Activated CD4-positive, alpha-beta T cell treated with anti-CD3 and anti-CD28 coated beads, Interleukin-2, amount 10 ng/mL, durations not matched to agents 7 days and 5 days (primary cell): ENCODE measurements around the gene OBSCN. TPM values are rescaled to one million over a fixed set of nuclear protein-coding genes. Genes with fewer than 3 reads are reported as not detected.
"Not testable (repeated sequence)": the region's sequence is repeated elsewhere in the genome, so short reads cannot be mapped to it uniquely, and the experiment has no call there.

Source experiments
- CTCF ChIA-PET: fragments of 350-600 bp; sonication (Branson Sonifier 250); formaldehyde crosslinking; loops from one replicate; lab custom pipeline; 2021; ENCODE audit warnings: antibody characterized with exemption; lab: Charles Lee
- POLR2A ChIA-PET: fragments of 350-600 bp; sonication (Branson Sonifier 250); formaldehyde crosslinking; loops from one replicate; lab custom pipeline; 2021; ENCODE audit warnings: antibody characterized with exemption; lab: Charles Lee
- DNase-seq: peaks from one replicate; pipeline ENCODE4 v3.0.0-alpha.2; 2020
- H3K27ac Mint-ChIP-seq: one replicate; pipeline ENCODE4 v1.8.0; 2021; ENCODE audit warnings: mild to moderate bottlenecking, moderate library complexity, mixed read lengths
- H3K27me3 Mint-ChIP-seq: one replicate; pipeline ENCODE4 v1.8.0; 2021; ENCODE audit warnings: mixed read lengths
- H3K36me3 Mint-ChIP-seq: one replicate; pipeline ENCODE4 v1.8.0; 2021; ENCODE audit warnings: low read depth, mixed read lengths
- H3K4me1 Mint-ChIP-seq: one replicate; pipeline ENCODE4 v1.8.0; 2021; ENCODE audit warnings: mixed read lengths
- H3K4me3 Mint-ChIP-seq: one replicate; pipeline ENCODE4 v1.8.0; 2021; ENCODE audit warnings: mild to moderate bottlenecking, moderate library complexity, mixed read lengths
- H3K9me3 Mint-ChIP-seq: one replicate; pipeline ENCODE4 v1.8.0; 2021; ENCODE audit warnings: mixed read lengths
- total RNA-seq, 2 experiments: library from RNA; stranded (reverse); gene quantifications; one replicate each; pipeline ENCODE4 v1.2.3, GENCODE V29; 2021

Gene OBSCN
- total RNA-seq, 2 experiments from 2014 or later = 13.8 to 21.8 TPM

DNA sequence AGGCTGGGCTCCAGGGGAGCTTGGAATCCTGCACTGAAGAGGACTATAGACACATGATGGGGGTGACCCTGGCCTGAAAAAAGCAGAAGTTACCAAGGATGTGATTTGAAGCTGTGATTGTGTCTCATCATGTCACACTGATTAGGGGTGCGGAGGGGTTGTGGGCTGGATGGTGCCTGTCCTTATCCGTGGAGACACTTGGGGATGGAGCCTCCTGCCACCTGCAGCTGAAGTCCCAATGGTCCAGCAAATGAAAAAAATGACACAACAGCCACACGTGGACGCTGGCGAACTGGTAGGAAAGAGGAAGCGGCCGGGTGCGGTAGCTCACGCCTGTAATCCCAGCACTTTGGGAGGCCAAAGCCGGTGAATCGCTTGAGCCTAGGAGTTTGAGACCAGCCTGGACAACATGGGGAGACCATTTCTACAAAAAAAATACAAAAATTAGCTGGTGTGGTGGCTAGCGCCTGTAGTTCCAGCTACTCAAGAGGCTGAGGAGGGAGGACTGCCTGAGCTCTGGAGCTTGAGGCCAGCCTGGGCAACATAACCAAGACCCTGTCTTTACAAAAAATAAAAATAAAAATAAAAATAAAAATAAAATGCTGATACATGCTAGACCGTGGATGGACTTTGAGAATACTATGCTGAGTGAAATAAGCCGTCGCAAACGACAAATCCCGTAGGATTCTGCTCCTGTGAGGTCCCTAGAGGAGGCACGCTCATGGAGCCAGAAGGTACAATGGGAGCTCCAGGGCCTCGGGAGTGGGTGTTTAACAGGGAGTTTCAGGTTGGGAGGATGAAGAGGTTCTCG, 43.1 kb upstream of the OBSCN start:
- H3K27ac Mint-ChIP-seq = peak overlapping the region; percentile 96
- H3K4me3 Mint-ChIP-seq = peak overlapping the region; percentile 83
- H3K36me3 Mint-ChIP-seq = no peaks in the 10 kb centered on the region
- CTCF ChIA-PET = interaction anchor here (0.6 to 8.5 kb wide), 14 partner anchors 11 to 165 kb away, joined by 3 to 104 read pairs (median 5); partner anchors contain the start of gene GUK1
- H3K9me3 Mint-ChIP-seq = no peaks in the 10 kb centered on the region
- H3K4me1 Mint-ChIP-seq = peaks cover 41% of the 10 kb centered on the region
- no peak for DNase-seq
- POLR2A ChIA-PET = interaction anchor here (1.0 kb wide), 1 partner anchor 9 kb away, joined by 3 read pairs; no protein-coding TSS in a partner anchor
- no peaks in the 10 kb centered on the region for H3K27me3 Mint-ChIP-seq

- Mint-ChIP-seq H3K27ac (peak within 1 kb of the TSS; percentile 96), H3K9me3 (no peaks in the 10 kb centered on the region), H3K4me1 (peaks cover 41% of the 10 kb centered on the region), H3K27me3 (no peaks in the 10 kb centered on the region), H3K4me3 (peak within 1 kb of the TSS; percentile 83), H3K36me3 (no peaks in the 10 kb centered on the region)
- peak; percentile 99 for DNase-seq
- POLR2A ChIA-PET = interaction anchor here (1.0 kb wide), 1 partner anchor 8 kb away, joined by 3 read pairs; no protein-coding TSS in a partner anchor
- CTCF ChIA-PET = interaction anchor here (0.6 to 8.5 kb wide), 23 partner anchors 12 to 166 kb away, joined by 3 to 104 read pairs (median 5); partner anchors contain the start of genes GUK1 and MRPL55
Observed at GRCh38 chr1:228165372-228166169, 42.3 kb upstream of the OBSCN start, which contains the start of gene IBA57. TSS of gene IBA57 (plus strand) at chr1:228165804. CDS start at chr1:228165817, 13 bp downstream.

GRCh38 chr1:228166170-228166936, 41.5 kb upstream of the OBSCN start:
- DNase-seq = peak; percentile 63
- no peaks in the 10 kb centered on the region for H3K9me3 Mint-ChIP-seq

GRCh38 chr1:228168563-228169270, 39.1 kb upstream of the OBSCN start:
- ChIA-PET POLR2A (no interaction called here), CTCF (interaction anchor here (0.6 to 8.5 kb wide), 8 partner anchors 10 to 224 kb away, joined by 3 to 104 read pairs (median 3); partner anchors contain the start of gene GUK1)
- Mint-ChIP-seq H3K4me1 (peaks cover 25% of the 10 kb centered on the region), H3K4me3 (no peak overlapping the region), H3K9me3 (no peaks in the 10 kb centered on the region), H3K27ac (peak overlapping the region; percentile 65), H3K36me3 (no peaks in the 10 kb centered on the region), H3K27me3 (no peaks in the 10 kb centered on the region)
- no peak for DNase-seq

More at GRCh38 chr1:228166170-228166936, 41.5 kb upstream of the OBSCN start:
- ChIA-PET CTCF (interaction anchor here (0.7 to 8.5 kb wide), 22 partner anchors 11 to 299 kb away, joined by 3 to 104 read pairs (median 5); partner anchors contain the start of genes GUK1 and MRPL55), POLR2A (interaction anchor here (0.6 kb wide), 1 partner anchor 329 kb away, joined by 4 read pairs; no protein-coding TSS in a partner anchor)
- Mint-ChIP-seq H3K4me3 (peak overlapping the region; percentile 82), H3K27me3 (no peaks in the 10 kb centered on the region), H3K4me1 (peaks cover 41% of the 10 kb centered on the region), H3K27ac (peak overlapping the region; percentile 96), H3K36me3 (no peaks in the 10 kb centered on the region)

DNA sequence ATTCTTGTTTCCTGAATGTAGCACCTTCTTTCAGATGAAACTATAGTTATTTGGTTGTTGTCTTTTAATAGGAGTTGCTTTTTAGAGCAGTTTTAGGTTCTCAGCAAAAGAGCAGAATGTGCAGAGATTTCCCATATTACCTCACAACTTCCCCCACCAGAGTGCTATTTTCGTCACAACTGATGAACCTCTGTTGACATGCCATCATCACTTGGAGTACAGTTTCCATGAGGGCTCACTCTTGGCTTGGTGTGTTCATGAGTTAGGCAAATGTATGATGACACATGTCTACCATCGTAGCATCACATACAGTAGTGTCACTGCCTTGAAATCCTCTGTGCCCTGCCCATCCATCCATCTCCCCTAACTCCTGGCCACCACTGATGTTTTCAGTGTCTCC, 38.5 kb upstream of the OBSCN start:
- no peak for DNase-seq
- H3K27me3 Mint-ChIP-seq = no peaks in the 10 kb centered on the region
- H3K27ac Mint-ChIP-seq = no peak overlapping the region
- no peak overlapping the region for H3K4me3 Mint-ChIP-seq
- no peaks in the 10 kb centered on the region for H3K9me3 Mint-ChIP-seq
- ChIA-PET POLR2A (no interaction called here), CTCF (interaction anchor here (0.6 to 1.5 kb wide), 3 partner anchors 26 to 1266 kb away, joined by 3 read pairs; no protein-coding TSS in a partner anchor)
- H3K4me1 Mint-ChIP-seq = peaks cover 20% of the 10 kb centered on the region
- no peaks in the 10 kb centered on the region for H3K36me3 Mint-ChIP-seq

DNA sequence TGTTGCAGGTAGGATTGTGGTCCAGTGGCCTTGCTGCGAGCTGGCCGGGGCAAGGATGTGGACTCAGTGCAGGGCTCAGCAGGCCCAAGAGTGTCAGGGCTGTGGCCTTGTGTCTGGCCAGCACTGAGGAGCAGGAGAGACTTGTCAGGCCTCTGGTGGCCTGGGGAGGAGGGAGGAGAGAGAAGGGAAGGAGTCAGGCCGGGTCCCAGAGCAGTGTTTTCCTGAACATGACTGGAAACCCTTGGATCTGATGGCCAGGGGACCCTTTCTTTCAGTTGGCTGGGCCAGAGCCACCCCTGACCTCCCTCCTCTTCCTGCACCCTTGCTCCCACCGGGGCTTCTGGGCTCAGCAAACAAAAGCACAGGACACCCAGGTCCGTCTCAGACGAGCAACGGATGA, 37.2 kb upstream of the OBSCN start:
- peaks cover 13% of the 10 kb centered on the region for H3K4me1 Mint-ChIP-seq
- no peaks in the 10 kb centered on the region for H3K27me3 Mint-ChIP-seq
- CTCF ChIA-PET = interaction anchor here (1.5 kb wide), 1 partner anchor 27 kb away, joined by 3 read pairs; no protein-coding TSS in a partner anchor
- H3K36me3 Mint-ChIP-seq = no peaks in the 10 kb centered on the region
- H3K9me3 Mint-ChIP-seq = no peaks in the 10 kb centered on the region
- H3K27ac Mint-ChIP-seq = peak overlapping the region; percentile 41
- H3K4me3 Mint-ChIP-seq = no peak overlapping the region
- POLR2A ChIA-PET = interaction anchor here (0.6 kb wide), 1 partner anchor 287 kb away, joined by 3 read pairs; a partner anchor contains a TSS
- no peak for DNase-seq

- no peaks in the 10 kb centered on the region for H3K9me3 Mint-ChIP-seq
Observed at GRCh38 chr1:228171221-228171891, 36.5 kb upstream of the OBSCN start.

GRCh38 chr1:228172591-228173527, 35.0 kb upstream of the OBSCN start:
- POLR2A ChIA-PET = interaction anchor here (0.6 kb wide), 1 partner anchor 7 kb away, joined by 3 read pairs; the partner anchor contains the start of gene IBA57
- H3K27me3 Mint-ChIP-seq = no peaks in the 10 kb centered on the region
- no peak overlapping the region for H3K27ac Mint-ChIP-seq
- H3K4me1 Mint-ChIP-seq = peaks cover 3% of the 10 kb centered on the region
- no peak overlapping the region for H3K4me3 Mint-ChIP-seq
- DNase-seq = no peak
- CTCF ChIA-PET = no interaction called here
- H3K36me3 Mint-ChIP-seq = peaks cover 1% of the 10 kb centered on the region
- H3K9me3 Mint-ChIP-seq = no peaks in the 10 kb centered on the region

More at GRCh38 chr1:228171221-228171891, 36.5 kb upstream of the OBSCN start:
- Mint-ChIP-seq H3K27ac (peak overlapping the region; percentile 5), H3K4me1 (peaks cover 13% of the 10 kb centered on the region), H3K4me3 (no peak overlapping the region), H3K36me3 (peaks cover 1% of the 10 kb centered on the region), H3K27me3 (no peaks in the 10 kb centered on the region)
- CTCF ChIA-PET = no interaction called here
- no peak for DNase-seq
- POLR2A ChIA-PET = no interaction called here

DNA sequence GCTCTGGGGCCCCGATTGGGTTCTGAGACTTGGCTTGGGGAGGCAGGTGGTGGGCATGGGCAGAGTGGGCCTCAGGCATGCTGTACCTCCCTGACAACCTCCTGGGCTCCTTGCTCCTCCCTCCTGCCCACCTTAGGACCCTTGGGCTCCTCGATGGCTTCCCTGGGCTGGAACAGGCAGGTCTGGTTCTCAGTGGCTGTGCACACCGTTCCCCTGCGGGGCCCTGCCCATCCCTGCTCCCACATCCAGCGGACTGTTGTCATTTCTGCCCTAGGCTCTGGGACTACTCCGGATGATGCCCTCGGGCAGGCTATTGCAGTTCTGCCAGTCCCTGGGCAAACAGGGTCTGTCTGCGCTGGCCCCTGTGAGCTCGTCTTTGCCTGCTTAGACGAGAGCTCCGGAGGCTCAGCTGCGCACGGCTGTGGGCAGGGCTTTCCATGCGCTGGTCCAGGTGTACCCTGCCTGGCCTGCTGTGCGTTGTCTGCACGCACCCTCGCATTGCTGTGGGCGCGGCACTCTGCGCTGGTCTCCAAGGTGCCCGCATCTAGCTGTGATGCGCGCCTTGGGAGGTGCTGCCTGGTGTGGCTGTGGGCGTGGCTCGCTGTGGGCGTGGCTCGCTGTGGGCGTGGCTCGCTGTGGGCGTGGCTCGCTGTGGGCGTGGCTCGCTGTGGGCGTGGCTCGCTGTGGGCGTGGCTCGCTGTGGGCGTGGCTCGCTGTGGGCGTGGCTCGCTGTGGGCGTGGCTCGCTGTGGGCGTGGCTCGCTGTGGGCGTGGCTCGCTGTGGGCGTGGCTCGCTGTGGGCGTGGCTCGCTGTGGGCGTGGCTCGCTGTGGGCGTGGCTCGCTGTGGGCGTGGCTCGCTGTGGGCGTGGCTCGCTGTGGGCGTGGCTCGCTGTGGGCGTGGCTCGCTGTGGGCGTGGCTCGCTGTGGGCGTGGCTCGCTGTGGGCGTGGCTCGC, 34.0 kb upstream of the OBSCN start:
- not testable (repeated sequence) for H3K27me3 Mint-ChIP-seq, H3K4me3 Mint-ChIP-seq, H3K36me3 Mint-ChIP-seq, H3K9me3 Mint-ChIP-seq, H3K4me1 Mint-ChIP-seq
- peak overlapping the region; percentile 19 for H3K27ac Mint-ChIP-seq
- ChIA-PET POLR2A (interaction anchor here (0.6 kb wide), 1 partner anchor 8 kb away, joined by 3 read pairs; the partner anchor contains the start of gene IBA57), CTCF (interaction anchor here (0.6 kb wide), 1 partner anchor 103 kb away, joined by 3 read pairs; no protein-coding TSS in a partner anchor)
- peak; percentile 46 for DNase-seq
